KMS-11 (cell line): Measurements from ENCODE around the gene ZNF740.

ENCODE experiments used
- H2AFZ ChIP-seq: fragments of 200-600 bp; sonication (generic); 2 replicates; pipeline ENCODE4 v1.6.1; 2016; ENCODE audit warnings: antibody characterized with exemption, mixed run types, low read depth
- H3K27ac ChIP-seq: fragments of 200-600 bp; sonication (generic); 2 replicates; pipeline ENCODE4 v1.6.1; 2016; ENCODE audit warnings: mild to moderate bottlenecking, mixed run types
- H3K27me3 ChIP-seq: fragments of 200-600 bp; sonication (generic); 2 replicates; pipeline ENCODE4 v1.6.1; 2017; ENCODE audit warnings: mild to moderate bottlenecking, low read depth, mixed run types, moderate library complexity; ENCODE audit not compliant: insufficient read depth
- H3K36me3 ChIP-seq: fragments of 200-600 bp; sonication (generic); 2 replicates; pipeline ENCODE4 v1.6.1; 2017; ENCODE audit warnings: mild to moderate bottlenecking, mixed run types; ENCODE audit not compliant: insufficient read depth
- H3K4me1 ChIP-seq: fragments of 200-600 bp; sonication (generic); 2 replicates; pipeline ENCODE4 v1.6.1; 2016; ENCODE audit warnings: mild to moderate bottlenecking, low read depth, mixed run types; ENCODE audit not compliant: poor library complexity, severe bottlenecking
- H3K4me2 ChIP-seq: fragments of 200-600 bp; sonication (generic); 2 replicates; pipeline ENCODE4 v1.7.0; 2016; ENCODE audit warnings: mild to moderate bottlenecking, mixed run types
- H3K4me3 ChIP-seq: fragments of 200-600 bp; sonication (generic); IDR thresholded peaks from 2 replicates; pipeline ENCODE4 v1.6.1; 2017; ENCODE audit warnings: low read depth, low read length, mixed read lengths; ENCODE audit not compliant: insufficient read depth
- H3K79me2 ChIP-seq: fragments of 200-600 bp; sonication (generic); 2 replicates; pipeline ENCODE4 v1.6.1; 2016; ENCODE audit warnings: low read depth, mixed run types; ENCODE audit not compliant: insufficient read depth
- H3K9ac ChIP-seq: fragments of 200-600 bp; sonication (generic); 2 replicates; pipeline ENCODE4 v1.6.1; 2016; ENCODE audit warnings: mild to moderate bottlenecking, mixed run types
- H4K20me1 ChIP-seq: fragments of 200-600 bp; sonication (generic); 2 replicates; pipeline ENCODE4 v1.6.1; 2016; ENCODE audit warnings: mild to moderate bottlenecking, mixed run types; ENCODE audit not compliant: insufficient read depth
- TF ChIP-seq, protein P1 (sequence below): fragments of 200-600 bp; sonication (generic); conservative IDR thresholded peaks from 2 replicates; pipeline ENCODE4 v1.6.1; 2017; ENCODE audit warnings: low read depth, mild to moderate bottlenecking, antibody characterized with exemption, low read length, moderate library complexity, mixed read lengths

Gene ZNF740

DNA sequence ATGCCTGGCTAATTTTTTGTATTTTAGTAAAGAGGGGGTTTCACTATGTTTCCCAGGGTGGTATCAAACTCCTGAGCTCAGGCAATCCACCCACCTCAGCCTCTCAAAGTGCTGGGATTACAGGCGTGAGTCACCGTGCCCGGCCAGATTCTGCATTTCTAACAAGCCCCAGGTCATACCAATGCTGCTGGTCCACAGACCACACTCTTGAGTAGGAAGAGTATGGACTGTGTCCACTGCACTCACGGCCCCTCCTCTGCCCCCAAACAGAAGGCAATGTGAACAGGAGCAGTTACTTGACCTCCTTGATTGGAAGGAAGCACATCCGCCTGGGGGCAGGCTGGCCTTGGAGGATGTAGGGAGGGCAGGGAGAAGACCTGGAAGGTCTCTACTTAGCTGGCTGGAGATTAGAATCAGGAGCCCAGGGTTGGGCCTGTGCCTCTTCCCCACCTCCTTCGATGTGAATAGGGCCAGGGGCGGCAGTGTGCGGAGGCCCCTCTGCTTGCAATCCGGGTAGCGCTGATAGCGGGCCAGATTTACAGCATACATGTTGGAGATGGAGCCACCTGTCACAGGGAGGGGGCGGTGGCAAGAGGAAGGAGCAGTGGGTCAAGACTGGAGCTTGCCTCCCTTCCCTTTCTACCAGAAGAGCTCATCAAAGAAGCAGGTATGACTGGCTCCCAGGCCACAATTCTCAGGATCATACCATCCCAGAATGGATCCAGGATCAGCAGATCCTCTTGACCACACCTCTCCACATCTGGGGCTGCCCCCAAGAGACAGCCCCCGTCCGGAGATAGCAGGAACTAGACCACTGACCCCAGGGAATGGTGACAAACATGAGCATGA is 9.4 kb upstream of the ZNF740 start:
- Histone ChIP-seq H3K36me3 (no peaks in the 10 kb centered on the region), H3K4me3 (no peak overlapping the region), H3K27me3 (no peaks in the 10 kb centered on the region), H3K4me1 (peaks cover 24% of the 10 kb centered on the region), H3K27ac (no peak overlapping the region), H3K4me2 (no peak overlapping the region), H3K9ac (no peak overlapping the region), H4K20me1 (no peaks in the 10 kb centered on the region), H3K79me2 (no peaks in the 10 kb centered on the region), H2AFZ (no peak overlapping the region)
- TF ChIP-seq, protein P1, sequence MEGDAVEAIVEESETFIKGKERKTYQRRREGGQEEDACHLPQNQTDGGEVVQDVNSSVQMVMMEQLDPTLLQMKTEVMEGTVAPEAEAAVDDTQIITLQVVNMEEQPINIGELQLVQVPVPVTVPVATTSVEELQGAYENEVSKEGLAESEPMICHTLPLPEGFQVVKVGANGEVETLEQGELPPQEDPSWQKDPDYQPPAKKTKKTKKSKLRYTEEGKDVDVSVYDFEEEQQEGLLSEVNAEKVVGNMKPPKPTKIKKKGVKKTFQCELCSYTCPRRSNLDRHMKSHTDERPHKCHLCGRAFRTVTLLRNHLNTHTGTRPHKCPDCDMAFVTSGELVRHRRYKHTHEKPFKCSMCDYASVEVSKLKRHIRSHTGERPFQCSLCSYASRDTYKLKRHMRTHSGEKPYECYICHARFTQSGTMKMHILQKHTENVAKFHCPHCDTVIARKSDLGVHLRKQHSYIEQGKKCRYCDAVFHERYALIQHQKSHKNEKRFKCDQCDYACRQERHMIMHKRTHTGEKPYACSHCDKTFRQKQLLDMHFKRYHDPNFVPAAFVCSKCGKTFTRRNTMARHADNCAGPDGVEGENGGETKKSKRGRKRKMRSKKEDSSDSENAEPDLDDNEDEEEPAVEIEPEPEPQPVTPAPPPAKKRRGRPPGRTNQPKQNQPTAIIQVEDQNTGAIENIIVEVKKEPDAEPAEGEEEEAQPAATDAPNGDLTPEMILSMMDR, result no peak

DNA sequence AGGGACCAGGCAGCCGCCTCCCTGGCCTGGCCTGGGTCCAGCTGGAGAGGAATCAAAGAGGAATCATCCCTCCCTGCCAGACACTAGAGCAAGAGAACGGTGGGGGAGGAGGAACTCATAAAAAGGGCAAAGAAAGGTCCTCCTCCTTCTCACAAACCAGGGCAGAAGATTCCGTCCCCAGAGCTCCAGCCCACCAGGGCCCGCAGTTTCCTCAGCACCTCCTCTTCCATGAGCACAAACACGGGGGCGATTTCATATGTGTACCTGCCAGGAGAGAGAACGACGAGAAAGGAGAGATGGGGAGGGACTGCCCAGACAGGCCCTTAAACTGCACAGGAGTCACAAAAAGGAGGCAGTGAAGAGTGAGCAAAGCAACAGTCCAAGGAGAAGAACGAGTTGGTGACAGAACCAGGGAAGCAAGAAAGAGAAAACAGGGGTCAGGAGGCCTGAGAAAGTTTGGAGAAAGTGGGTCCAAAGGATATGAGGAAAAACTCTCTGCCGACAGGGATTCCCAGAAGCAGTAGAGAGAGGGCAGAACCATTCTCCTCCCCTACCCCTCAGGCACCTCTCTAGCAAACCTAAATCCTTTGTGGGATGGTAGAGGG is 8.7 kb upstream of the ZNF740 start:
- TF ChIP-seq, protein P1, result no peak
- no peak overlapping the region for H2AFZ ChIP-seq
- no peaks in the 10 kb centered on the region for H4K20me1 ChIP-seq

DNA sequence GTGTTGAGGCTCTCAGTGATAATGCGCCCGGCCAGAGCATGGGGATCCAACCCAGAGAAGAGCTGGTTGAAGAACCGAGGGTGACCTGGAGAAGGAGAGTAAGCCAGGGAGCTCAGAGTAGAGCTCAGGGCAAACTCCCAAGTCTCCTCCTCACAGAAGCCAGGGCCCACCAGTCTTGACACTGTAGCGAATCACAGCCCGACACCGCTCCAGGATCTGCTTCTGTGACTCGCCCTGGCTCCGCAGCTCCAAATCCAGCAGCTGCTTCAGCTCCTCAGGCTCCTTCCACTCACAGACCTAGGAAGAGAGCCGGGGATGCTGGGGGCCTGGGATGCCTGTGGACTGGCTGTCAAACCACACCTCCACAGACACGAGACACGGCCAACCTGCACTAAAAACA is 8.2 kb upstream of the ZNF740 start:
- no peak overlapping the region for H3K4me2 ChIP-seq
- no peaks in the 10 kb centered on the region for H3K79me2 ChIP-seq
- H3K27ac ChIP-seq, result no peak overlapping the region
- H3K36me3 ChIP-seq, result no peaks in the 10 kb centered on the region
- TF ChIP-seq, protein P1, result no peak
- H3K4me3 ChIP-seq, result no peak overlapping the region
- no peaks in the 10 kb centered on the region for H3K27me3 ChIP-seq
- H3K4me1 ChIP-seq, result peaks cover 26% of the 10 kb centered on the region
- no peaks in the 10 kb centered on the region for H4K20me1 ChIP-seq
- no peak overlapping the region for H3K9ac ChIP-seq
- H2AFZ ChIP-seq, result no peak overlapping the region

More for the DNA sequence above, 8.7 kb upstream of the ZNF740 start:
- Histone ChIP-seq H3K9ac (no peak overlapping the region), H3K27me3 (no peaks in the 10 kb centered on the region), H3K79me2 (no peaks in the 10 kb centered on the region), H3K36me3 (no peaks in the 10 kb centered on the region), H3K4me2 (no peak overlapping the region), H3K4me3 (no peak overlapping the region), H3K27ac (no peak overlapping the region), H3K4me1 (peaks cover 24% of the 10 kb centered on the region)

DNA sequence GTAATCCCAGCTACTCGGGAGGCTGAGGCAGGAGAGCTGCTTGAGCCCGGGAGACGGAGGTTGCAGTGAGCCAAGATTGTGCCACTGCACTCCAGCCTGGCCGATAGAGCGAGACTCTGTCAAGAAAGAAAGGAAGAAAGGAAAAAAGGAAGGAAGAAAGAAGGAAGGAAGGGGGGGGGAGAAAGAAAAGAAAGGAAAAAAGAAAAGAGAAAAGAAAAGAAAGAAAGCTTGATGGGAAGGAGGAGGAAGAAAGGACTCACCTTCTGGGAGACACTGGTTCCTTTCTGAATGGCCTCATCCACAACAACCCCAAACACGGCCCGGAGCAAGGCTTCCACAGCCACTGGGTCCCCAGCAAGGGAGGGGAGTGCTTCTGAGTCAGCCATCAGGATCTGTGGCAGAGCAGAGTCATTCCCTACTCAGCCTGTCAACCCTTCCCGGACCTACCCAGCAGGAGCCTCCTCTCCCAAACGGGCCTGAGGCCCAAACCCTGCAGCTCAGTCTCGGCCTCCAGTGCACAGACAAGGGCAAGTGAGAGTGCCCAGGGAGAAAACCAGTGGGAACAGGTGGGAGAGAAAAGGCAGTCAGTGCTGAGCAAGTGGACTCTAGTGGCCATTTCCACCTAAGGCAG is 7.3 kb upstream of the ZNF740 start:
- Histone ChIP-seq H3K9ac (no peak overlapping the region), H3K27me3 (no peaks in the 10 kb centered on the region), H3K27ac (no peak overlapping the region), H3K4me3 (no peak overlapping the region), H4K20me1 (no peaks in the 10 kb centered on the region), H3K4me1 (peaks cover 30% of the 10 kb centered on the region), H3K36me3 (no peaks in the 10 kb centered on the region), H2AFZ (no peak overlapping the region), H3K4me2 (no peak overlapping the region), H3K79me2 (peaks cover 3% of the 10 kb centered on the region; the same call in 1 of the 2 replicates)
- TF ChIP-seq, protein P1, result no peak
